K562 (cell line): ENCODE measurements around the gene LMAN1. TPM values are rescaled to one million over a fixed set of nuclear protein-coding genes. Genes with fewer than 3 reads are reported as not detected.
A peak's percentile ranks its signal among the peaks of the same experiment; 100 is the strongest.

ENCODE experiments used
- CREM ChIP-seq: IDR thresholded peaks from 2 replicates; pipeline ENCODE4 v1.6.1; 2014; ENCODE audit warnings: antibody characterized with exemption, low read depth
- HIVEP1 ChIP-seq: fragments of 250-450 bp; sonication (Bioruptor Pico); IDR thresholded peaks from 2 replicates; pipeline ENCODE4 v1.4.0; 2020; ENCODE audit warnings: mild to moderate bottlenecking
- KDM2B ChIP-seq: fragments of 250-450 bp; sonication (Bioruptor Pico); IDR thresholded peaks from 2 replicates; pipeline ENCODE4 v1.8.0; 2021; ENCODE audit warnings: mild to moderate bottlenecking, moderate library complexity
- KDM4B ChIP-seq, 2 experiments: fragments of 450-650 bp in 1 of 2; sonication (generic) in 1 of 2; IDR thresholded peaks; 2 replicates each; pipeline ENCODE4 v1.6.1; 2016 to 2017; ENCODE audit warnings: borderline replicate concordance in 2 of 2, antibody characterized with exemption in 1 of 2, low read depth in 1 of 2, mild to moderate bottlenecking in 1 of 2
- L3MBTL2 ChIP-seq: fragments of 450-650 bp; IDR thresholded peaks from 2 replicates; pipeline ENCODE4 v1.6.1; 2016; ENCODE audit warnings: mild to moderate bottlenecking, moderate library complexity
- MAFG ChIP-seq: fragments of 450-650 bp; conservative IDR thresholded peaks from 2 replicates; pipeline ENCODE4 v1.6.1; 2016; ENCODE audit warnings: missing genetic modification characterization, missing compliant biosample characterization
- POLR2B ChIP-seq: fragments of 450-650 bp; IDR thresholded peaks from 2 replicates; pipeline ENCODE4 v1.6.1; 2018; ENCODE audit warnings: low read depth; ENCODE audit not compliant: partially characterized antibody
- POLR2G ChIP-seq: fragments of 200-400 bp; formaldehyde crosslinking; IDR thresholded peaks from 2 replicates; pipeline ENCODE4 v1.6.1; 2017; ENCODE audit warnings: low read depth, mild to moderate bottlenecking, antibody characterized with exemption, low read length, moderate library complexity
- RBFOX2 ChIP-seq: fragments of 200-400 bp; formaldehyde crosslinking; IDR thresholded peaks from 2 replicates; pipeline ENCODE4 v1.6.1; 2017; ENCODE audit warnings: low read depth, mild to moderate bottlenecking, low read length, moderate library complexity
- RBM14 ChIP-seq: fragments of 200-400 bp; formaldehyde crosslinking; IDR thresholded peaks from 2 replicates; pipeline ENCODE4 v1.6.1; 2018; ENCODE audit warnings: low read depth, mild to moderate bottlenecking, low read length, moderate library complexity, borderline replicate concordance; ENCODE audit not compliant: insufficient read depth
- RBM15 ChIP-seq: fragments of 200-400 bp; formaldehyde crosslinking; IDR thresholded peaks from 2 replicates; pipeline ENCODE4 v1.6.1; 2018; ENCODE audit warnings: mild to moderate bottlenecking, low read length, moderate library complexity; ENCODE audit not compliant: insufficient read depth
- ZBTB1 ChIP-seq: sonication (generic); formaldehyde crosslinking; IDR thresholded peaks from 2 replicates; pipeline ENCODE4 v1.8.1; 2023; ENCODE audit warnings: missing genetic modification reagents, low read depth, mild to moderate bottlenecking, borderline replicate concordance
- ZNF174 ChIP-seq: fragments of 250-450 bp; sonication (Bioruptor Pico); IDR thresholded peaks from 2 replicates; pipeline ENCODE4 v1.4.0; 2020; ENCODE audit warnings: mild to moderate bottlenecking
- ZNF778 ChIP-seq: fragments of 450-650 bp; formaldehyde crosslinking; IDR thresholded peaks from 2 replicates; pipeline ENCODE4 v1.4.0; 2020; ENCODE audit warnings: mild to moderate bottlenecking, moderate library complexity
- polyA plus RNA-seq, 8 experiments: library from polyadenylated mRNA; depleted of rRNA in 4 of 8; stranded (reverse) in 5 of 8; unstranded in 3 of 8; fragments of >200 nt; fragmentation: Nextera tagmentation in 2 of 8; fragmentation: Illumina TruSeq in 1 of 8; extraction: Ambion mirVana in 2 of 8; extraction: Trizol in 1 of 8; gene quantifications; 2 replicates each; pipeline versions ENCODE4 v1.2.1 to v1.2.3, GENCODE V29; 2011 to 2014; ENCODE audit warnings: inconsistent platforms in 1 of 8, missing spikeins in 1 of 8
- total RNA-seq, 7 experiments: library from RNA; depleted of rRNA in 6 of 7; stranded (reverse); fragments of >200 nt in 6 of 7; fragmentation: Illumina TruSeq in 2 of 7; extraction: Trizol in 2 of 7; gene quantifications; 2 replicates each; pipeline versions ENCODE4 v1.2.1 to v1.2.3, GENCODE V29; 2011 to 2021; ENCODE audit warnings: low replicate concordance in 1 of 7
- TF ChIP-seq, protein P1 (sequence below), 2 experiments: fragments of 450-650 bp in 1 of 2; sonication (generic) in 1 of 2; formaldehyde crosslinking in 1 of 2; IDR thresholded peaks; 2 replicates each; pipeline versions ENCODE4 v1.7.1 to v1.9.0; 2016 to 2022; ENCODE audit warnings: inconsistent platforms in 1 of 2, mild to moderate bottlenecking in 1 of 2, missing genetic modification reagents in 1 of 2

LMAN1 gene
- total and polyA plus RNA-seq, 9 of the 15 experiments (the other 6 are each of a cell fraction or from before 2014, with no cell fraction given): 18.8 to 108 (median 71.2) TPM

DNA sequence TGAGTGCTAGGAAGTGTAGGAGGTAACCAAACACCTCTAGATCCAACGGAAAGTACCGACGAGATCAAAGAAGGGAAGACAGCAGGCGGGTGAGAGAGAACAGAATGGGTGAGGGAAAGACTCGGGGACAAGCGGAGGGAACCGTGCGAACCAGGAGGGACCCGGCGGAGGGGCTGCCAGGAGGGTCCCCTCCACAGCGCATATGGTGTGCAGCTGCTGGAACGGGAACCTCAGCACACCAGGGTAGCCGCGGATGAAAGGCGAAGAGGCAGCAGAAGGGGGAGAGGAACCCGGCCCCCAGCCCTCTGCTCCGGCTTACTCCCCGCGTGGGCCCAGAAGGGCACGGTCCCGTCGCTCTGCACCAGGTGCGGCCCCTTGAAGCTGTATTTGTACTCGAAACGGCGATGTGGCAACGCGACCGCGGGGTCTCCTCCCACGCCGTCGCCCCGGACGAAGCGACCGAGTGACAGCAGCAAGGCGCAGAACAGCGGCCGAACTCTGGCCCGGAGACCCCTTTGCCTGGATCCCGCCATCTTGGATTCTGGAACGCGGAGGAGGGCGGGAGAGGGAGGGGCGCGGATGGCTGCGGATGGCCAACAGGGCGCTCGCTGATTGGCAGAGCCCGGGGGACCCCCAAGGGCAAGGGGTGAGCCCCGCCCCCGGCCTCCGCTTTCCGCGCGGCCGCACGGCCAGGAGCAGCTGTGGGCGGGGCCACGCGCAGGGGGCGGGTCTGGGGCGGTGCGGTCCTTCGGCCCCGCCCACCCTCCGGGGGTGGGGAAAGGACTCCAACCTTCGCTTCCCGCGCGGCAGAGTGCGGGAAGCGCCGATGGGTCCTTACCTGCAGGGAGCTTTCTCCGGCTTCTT lies at the start of gene LMAN1 (continued):
- TF ChIP-seq, protein P1, sequence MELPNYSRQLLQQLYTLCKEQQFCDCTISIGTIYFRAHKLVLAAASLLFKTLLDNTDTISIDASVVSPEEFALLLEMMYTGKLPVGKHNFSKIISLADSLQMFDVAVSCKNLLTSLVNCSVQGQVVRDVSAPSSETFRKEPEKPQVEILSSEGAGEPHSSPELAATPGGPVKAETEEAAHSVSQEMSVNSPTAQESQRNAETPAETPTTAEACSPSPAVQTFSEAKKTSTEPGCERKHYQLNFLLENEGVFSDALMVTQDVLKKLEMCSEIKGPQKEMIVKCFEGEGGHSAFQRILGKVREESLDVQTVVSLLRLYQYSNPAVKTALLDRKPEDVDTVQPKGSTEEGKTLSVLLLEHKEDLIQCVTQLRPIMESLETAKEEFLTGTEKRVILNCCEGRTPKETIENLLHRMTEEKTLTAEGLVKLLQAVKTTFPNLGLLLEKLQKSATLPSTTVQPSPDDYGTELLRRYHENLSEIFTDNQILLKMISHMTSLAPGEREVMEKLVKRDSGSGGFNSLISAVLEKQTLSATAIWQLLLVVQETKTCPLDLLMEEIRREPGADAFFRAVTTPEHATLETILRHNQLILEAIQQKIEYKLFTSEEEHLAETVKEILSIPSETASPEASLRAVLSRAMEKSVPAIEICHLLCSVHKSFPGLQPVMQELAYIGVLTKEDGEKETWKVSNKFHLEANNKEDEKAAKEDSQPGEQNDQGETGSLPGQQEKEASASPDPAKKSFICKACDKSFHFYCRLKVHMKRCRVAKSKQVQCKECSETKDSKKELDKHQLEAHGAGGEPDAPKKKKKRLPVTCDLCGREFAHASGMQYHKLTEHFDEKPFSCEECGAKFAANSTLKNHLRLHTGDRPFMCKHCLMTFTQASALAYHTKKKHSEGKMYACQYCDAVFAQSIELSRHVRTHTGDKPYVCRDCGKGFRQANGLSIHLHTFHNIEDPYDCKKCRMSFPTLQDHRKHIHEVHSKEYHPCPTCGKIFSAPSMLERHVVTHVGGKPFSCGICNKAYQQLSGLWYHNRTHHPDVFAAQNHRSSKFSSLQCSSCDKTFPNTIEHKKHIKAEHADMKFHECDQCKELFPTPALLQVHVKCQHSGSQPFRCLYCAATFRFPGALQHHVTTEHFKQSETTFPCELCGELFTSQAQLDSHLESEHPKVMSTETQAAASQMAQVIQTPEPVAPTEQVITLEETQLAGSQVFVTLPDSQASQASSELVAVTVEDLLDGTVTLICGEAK (IDR thresholded peaks at IDR 0.05): no peak
- TF ChIP-seq, protein P1 (CRISPR knock-in tag; IDR thresholded peaks at IDR 0.05): no peak
- TF ChIP-seq ZNF778 (CRISPR knock-in tag) (no peak), POLR2B (peak; percentile 51), POLR2G (peak; percentile 95), RBFOX2 (peak; percentile 98), L3MBTL2 (no peak), CREM (no peak), ZNF174 (no peak), RBM15 (no peak), ZBTB1 (CRISPR knock-in tag) (no peak), MAFG (tag) (no peak), KDM4B (IDR thresholded peaks at IDR 0.05; ENCODE audit: borderline replicate concordance in 2 of 2, low read depth in 1 of 2) (no peak), KDM2B (no peak), HIVEP1 (CRISPR knock-in tag) (no peak), RBM14 (no peak)
